KG1 (cell line): ENCODE measurements around the gene IL31RA.
"Not testable (repeated sequence)": the region's sequence is repeated elsewhere in the genome, so short reads cannot be mapped to it uniquely, and the experiment has no call there.

Experiments used
- DNase-seq: peaks from one replicate; lab custom pipeline; 2025; lab: John Stamatoyannopoulos, UW

IL31RA gene

GRCh38 chr5:55926476-55926875 is 75.3 kb downstream of the IL31RA start:
- DNase-seq: no peak

GRCh38 chr5:55927861-55928655 is 76.9 kb downstream of the IL31RA start:
- no peak for DNase-seq

DNA sequence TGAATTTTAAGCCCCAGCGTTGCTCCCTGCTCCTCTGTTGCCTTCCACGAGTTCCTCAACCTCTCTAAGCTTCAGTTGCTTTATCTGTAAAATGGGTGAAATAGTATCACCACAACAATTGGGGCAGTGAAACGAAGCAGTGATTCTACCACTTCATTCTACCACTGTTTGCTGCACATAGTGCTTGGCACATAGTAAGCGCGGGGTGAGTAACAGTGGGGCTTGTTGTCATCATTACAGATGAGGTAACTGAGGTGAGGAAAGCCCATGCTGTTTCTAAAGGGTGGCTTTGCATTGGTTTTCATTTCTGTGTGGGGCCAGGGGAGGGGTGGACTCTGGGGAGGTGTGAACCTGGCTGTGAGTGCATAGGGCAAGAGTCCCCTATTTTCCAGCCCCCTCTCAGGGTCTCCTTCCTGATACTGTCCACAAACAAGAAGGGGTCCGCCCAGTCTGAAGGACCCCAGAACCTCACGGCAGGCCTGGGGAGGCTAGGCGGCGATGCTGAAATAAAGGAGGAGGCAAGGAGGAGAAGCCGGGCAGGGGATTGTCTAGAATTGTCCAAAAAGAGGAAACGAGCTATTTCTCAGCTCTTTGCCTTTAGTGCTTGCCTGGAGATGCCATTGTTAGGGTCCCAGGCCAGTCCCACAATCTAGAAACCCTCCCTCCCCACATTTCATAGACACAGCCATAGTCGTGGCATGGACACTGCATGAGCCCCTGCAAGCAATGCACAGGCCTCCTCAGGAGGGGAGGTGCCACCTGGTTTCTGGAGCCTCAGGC is 78.1 kb downstream of the IL31RA start:
- DNase-seq: no peak

GRCh38 chr5:55932700-55933099 is 81.5 kb downstream of the IL31RA start:
- DNase-seq: no peak

DNA sequence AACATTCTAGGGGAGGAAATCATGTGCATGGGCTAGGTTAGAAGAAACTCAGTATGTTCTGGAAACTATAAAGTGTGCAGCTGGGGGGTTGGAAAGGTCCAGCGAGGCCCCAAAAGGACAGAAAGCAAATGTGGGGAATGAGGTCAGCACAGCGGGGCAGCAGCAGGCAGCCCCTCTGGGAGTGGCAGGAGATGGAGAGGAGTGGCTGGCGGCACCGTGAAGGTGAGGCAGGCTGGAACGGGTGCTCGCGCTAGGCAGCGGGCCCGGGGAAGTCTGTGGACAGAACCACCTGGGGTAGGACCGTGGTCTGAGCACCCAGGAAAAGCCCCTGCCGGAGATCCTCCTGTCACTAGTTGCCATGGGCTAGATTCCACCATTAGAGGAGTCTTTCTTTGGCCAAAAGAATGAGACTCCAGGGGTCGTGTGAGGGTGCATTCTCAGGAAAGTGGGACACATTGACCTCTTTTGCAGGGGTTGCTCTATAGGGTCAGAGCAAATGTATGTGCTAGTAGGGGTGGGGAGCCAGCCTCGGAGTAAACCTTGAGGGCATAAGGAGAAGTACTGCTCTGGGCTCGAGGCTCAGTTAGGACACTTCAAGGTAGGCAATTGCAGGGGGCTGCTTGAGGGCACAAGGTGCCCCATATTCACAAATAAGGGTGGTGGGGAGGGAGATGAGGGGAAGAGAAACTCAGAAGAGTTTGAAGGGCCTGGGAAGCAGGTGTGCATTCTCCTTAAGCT is 82.4 kb downstream of the IL31RA start:
- DNase-seq: no peak

DNA sequence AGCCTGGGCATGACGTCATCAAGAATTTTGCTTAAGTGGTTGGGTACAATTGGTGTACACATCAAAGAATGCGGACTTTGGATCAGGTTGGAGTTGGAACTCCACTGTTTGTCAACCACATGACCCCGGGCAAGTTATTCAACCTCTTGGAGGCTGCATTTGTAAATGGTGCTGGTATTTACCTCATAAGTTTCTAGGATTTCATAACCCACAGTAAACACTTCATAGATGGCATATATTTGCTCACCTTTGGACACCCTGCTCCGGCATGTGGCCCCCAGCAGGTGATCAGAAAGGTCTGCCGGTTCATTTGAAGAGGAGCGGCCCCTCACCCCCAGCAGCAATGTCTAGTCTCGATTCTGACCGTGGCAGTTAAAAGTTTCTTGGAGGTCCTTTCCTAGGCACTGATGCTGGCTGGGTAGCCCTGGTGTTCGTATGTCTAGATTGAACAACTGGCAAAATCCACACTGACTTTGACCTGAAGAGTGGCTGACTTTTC is 83.0 kb downstream of the IL31RA start:
- no peak for DNase-seq

DNA sequence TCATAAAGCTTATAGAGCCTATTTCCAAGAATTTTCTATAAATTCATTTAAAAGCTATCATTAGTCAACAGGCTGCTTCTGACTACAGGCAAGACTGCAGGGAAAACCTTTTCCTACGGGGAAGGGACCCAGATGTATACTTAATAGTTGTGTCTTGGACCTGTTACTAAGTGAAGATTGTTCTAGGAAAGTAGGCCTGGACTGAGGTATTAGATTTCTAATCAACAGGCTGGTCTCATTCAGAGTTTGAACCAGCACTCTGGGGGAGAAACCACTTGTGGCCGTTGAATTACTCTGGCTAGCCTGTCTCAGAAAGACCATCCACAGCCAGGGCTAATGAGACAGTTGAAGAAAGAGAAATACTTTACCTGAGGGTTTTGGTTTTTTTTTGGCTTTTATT is 83.6 kb downstream of the IL31RA start:
- no peak for DNase-seq

- no peak for DNase-seq
Measured at GRCh38 chr5:55935371-55935770, 84.2 kb downstream of the IL31RA start.

GRCh38 chr5:55936100-55936693 is 85.0 kb downstream of the IL31RA start:
- DNase-seq: peak; percentile 25

DNA sequence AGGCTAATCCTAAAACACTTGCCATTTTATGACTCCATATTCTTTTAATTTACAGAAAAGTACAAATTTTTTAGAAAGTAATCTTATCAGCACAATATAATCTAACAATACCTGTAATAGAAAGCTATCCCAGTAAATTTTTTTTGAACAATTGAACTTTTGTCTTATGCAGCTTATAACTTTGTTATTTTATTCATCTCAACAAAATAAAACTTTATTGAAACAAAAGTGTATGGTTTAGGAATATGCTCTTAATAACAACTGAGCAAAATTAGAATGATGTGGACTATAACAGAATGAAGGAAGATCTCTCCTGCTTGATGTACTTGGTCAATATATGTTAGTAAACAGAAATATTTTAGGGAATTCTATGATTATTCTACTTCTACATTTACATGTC is 86.4 kb downstream of the IL31RA start:
- not testable (repeated sequence) for DNase-seq

DNA sequence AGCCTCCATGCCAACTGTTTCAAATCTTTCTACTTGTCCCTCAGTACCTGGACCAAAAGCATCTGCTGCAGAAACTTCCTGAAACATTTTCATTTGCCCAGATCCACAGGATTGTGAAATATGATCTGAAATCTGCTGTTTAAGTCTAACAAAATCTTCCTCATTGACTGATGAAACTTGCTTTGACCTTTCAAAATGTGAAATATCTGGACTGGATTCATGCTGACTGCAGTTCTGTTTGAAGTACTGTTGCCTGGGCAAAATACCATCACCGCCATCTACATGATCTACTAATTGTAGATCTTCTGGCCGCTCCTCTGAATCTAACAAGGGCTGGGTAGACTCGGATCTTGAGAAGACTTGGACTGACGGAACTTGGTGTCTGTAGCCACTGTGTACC is 90.0 kb downstream of the IL31RA start:
- not testable (repeated sequence) for DNase-seq

DNA sequence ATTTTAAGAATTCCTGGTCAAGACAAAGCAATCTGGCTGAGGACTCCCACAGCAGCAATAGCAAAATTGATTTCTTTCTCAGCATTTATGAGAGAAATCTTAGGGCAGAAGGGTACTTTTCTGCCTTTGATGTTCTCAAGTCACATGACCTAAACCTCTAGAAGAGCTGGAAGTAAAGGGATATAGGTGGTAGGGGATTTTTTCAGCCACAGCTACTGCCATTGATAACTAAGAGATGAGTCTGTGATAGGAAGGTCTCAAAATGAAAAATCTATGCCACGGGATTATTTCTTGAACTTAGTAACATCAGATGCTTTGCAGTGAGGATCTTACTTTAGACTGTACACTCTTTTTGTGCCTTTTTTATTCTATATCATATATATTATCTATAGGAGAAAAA is 108.1 kb downstream of the IL31RA start:
- DNase-seq: no peak

DNA sequence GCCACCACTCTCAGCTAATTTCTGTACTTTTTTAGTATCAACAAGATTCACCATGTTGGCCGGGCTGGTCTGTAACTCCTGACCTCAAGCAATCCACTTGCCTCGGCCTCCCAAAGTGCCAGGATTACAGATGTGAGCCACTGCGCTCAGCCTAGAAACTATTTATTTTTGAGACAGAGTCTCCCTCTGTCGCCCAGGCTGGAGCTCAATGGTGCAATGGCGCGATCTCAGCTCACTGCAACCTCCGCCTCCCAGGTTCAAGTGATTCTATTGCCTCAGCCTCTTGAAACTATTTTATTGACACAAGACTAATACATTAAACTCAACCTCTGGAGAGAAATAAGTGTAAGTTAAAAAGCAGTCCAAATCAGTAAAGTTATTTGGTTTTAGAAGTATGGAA is 109.6 kb downstream of the IL31RA start:
- DNase-seq: no peak

- no peak for DNase-seq
Measured at GRCh38 chr5:55965525-55965924, 114.4 kb downstream of the IL31RA start.

GRCh38 chr5:55966284-55966683 is 115.1 kb downstream of the IL31RA start:
- DNase-seq: no peak

GRCh38 chr5:55969956-55970355 is 118.8 kb downstream of the IL31RA start:
- no peak for DNase-seq
